ENCODE measurements around the gene GPR146. TPM values are rescaled to one million over a fixed set of nuclear protein-coding genes. Genes with fewer than 3 reads are reported as not detected.

GPR146 gene
- total RNA-seq, 1 donor, result 5.1 TPM

GRCh38 chr7:1013581-1013980, 30.8 kb upstream of the GPR146 start:
- Histone ChIP-seq H3K36me3 (ENCODE audit: insufficient read depth, low read length) (peaks cover 9% of the 10 kb centered on the region), H3K9me3 (ENCODE audit: low read depth, low read length) (no peaks in the 10 kb centered on the region), H3K4me1 (ENCODE audit: insufficient read depth, low read length) (no peaks in the 10 kb centered on the region), H3K27me3 (ENCODE audit: insufficient read depth, low read length) (no peaks in the 10 kb centered on the region), H4K20me1 (ENCODE audit: insufficient read depth, low read length) (peaks cover 64% of the 10 kb centered on the region), H2AFZ (ENCODE audit: low read length) (no peak overlapping the region), H3K79me2 (ENCODE audit: insufficient read depth, low read length) (peaks cover 85% of the 10 kb centered on the region), H3K4me2 (ENCODE audit: insufficient read depth, low read length) (no peak overlapping the region), H3K4me3 (ENCODE audit: insufficient read depth, low read length) (no peak overlapping the region), H3K27ac (ENCODE audit: low read depth, low read length) (no peak overlapping the region)
- no peak for DNase-seq (ENCODE audit: insufficient read length, low spot score, missing footprints)
- no peak for TF ChIP-seq CTCF (IDR thresholded peaks at IDR 0.05; ENCODE audit: extremely low read depth, low read depth, low read length)

- no peak overlapping the region for H3K27ac ChIP-seq (ENCODE audit: low read depth, low read length)
- H3K4me3 ChIP-seq (ENCODE audit: insufficient read depth, low read length), result no peak overlapping the region
- no peak overlapping the region for H3K4me2 ChIP-seq (ENCODE audit: insufficient read depth, low read length)
- no peak for DNase-seq (ENCODE audit: insufficient read length, low spot score, missing footprints)
- H4K20me1 ChIP-seq (ENCODE audit: insufficient read depth, low read length), result peaks cover 54% of the 10 kb centered on the region
- no peak for TF ChIP-seq CTCF (IDR thresholded peaks at IDR 0.05; ENCODE audit: extremely low read depth, low read depth, low read length)
- no peaks in the 10 kb centered on the region for H3K27me3 ChIP-seq (ENCODE audit: insufficient read depth, low read length)
- H3K9me3 ChIP-seq (ENCODE audit: low read depth, low read length), result no peaks in the 10 kb centered on the region
- H2AFZ ChIP-seq (ENCODE audit: low read length), result no peak overlapping the region
- no peaks in the 10 kb centered on the region for H3K4me1 ChIP-seq (ENCODE audit: insufficient read depth, low read length)
- peaks cover 85% of the 10 kb centered on the region for H3K79me2 ChIP-seq (ENCODE audit: insufficient read depth, low read length)
- peaks cover 5% of the 10 kb centered on the region for H3K36me3 ChIP-seq (ENCODE audit: insufficient read depth, low read length)
These were observed 29.7 kb upstream of the GPR146 start for GRCh38 chr7:1014681-1015080.

GRCh38 chr7:1015196-1016121, 28.9 kb upstream of the GPR146 start:
- Histone ChIP-seq H3K4me2 (ENCODE audit: insufficient read depth, low read length) (no peak overlapping the region), H3K79me2 (ENCODE audit: insufficient read depth, low read length) (peaks cover 85% of the 10 kb centered on the region), H3K9me3 (ENCODE audit: low read depth, low read length) (no peaks in the 10 kb centered on the region), H4K20me1 (ENCODE audit: insufficient read depth, low read length) (peaks cover 51% of the 10 kb centered on the region), H3K27ac (ENCODE audit: low read depth, low read length) (no peak overlapping the region), H3K4me3 (ENCODE audit: insufficient read depth, low read length) (no peak overlapping the region), H3K27me3 (ENCODE audit: insufficient read depth, low read length) (no peaks in the 10 kb centered on the region), H2AFZ (ENCODE audit: low read length) (no peak overlapping the region), H3K4me1 (ENCODE audit: insufficient read depth, low read length) (no peaks in the 10 kb centered on the region), H3K36me3 (ENCODE audit: insufficient read depth, low read length) (peaks cover 5% of the 10 kb centered on the region)
- no peak for DNase-seq (ENCODE audit: insufficient read length, low spot score, missing footprints)
- TF ChIP-seq CTCF (IDR thresholded peaks at IDR 0.05; ENCODE audit: extremely low read depth, low read depth, low read length), result no peak

All from osteoblast (primary cell).